Lower leg skin (tissue), 3 donors: ENCODE measurements around the gene CCDC158.
A peak's percentile ranks its signal among the peaks of the same experiment; 100 is the strongest.

ENCODE experiments used
- POLR2A ChIP-seq, 2 donors: fragments of 450-650 bp; IDR thresholded peaks; one replicate each; pipeline ENCODE4 v1.6.1; 2016 to 2017; ENCODE audit warnings: antibody characterized with exemption in 2 of 2, mild to moderate bottlenecking in 1 of 2, moderate library complexity in 1 of 2
- TF ChIP-seq, protein P1 (sequence below), 3 donors: fragments of 450-650 bp; IDR thresholded peaks; one replicate each; pipeline ENCODE4 v1.5.1; 2016; ENCODE audit warnings: antibody characterized with exemption in 3 of 3, mild to moderate bottlenecking in 3 of 3, moderate library complexity in 2 of 3

DNA sequence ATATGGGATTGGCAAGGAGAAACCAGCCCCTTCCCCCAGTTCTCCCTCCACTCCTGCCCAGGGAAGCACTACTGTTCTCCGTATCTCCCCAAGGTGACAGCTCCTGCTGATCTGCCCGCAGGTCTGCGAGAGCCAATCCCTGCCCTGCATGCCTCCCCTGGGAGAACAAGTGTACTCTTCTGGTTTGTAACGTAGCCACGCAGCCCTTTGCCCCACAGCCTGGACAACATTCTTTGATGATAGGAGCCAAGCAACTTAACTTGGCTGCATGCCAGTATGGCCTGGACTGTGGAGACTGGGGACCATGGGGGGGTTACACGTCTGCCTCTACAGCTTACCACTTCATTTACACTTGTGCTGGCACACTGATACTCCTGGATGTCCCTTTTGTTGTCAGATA is 112.4 kb downstream of the CCDC158 start:
- TF ChIP-seq, protein P1, sequence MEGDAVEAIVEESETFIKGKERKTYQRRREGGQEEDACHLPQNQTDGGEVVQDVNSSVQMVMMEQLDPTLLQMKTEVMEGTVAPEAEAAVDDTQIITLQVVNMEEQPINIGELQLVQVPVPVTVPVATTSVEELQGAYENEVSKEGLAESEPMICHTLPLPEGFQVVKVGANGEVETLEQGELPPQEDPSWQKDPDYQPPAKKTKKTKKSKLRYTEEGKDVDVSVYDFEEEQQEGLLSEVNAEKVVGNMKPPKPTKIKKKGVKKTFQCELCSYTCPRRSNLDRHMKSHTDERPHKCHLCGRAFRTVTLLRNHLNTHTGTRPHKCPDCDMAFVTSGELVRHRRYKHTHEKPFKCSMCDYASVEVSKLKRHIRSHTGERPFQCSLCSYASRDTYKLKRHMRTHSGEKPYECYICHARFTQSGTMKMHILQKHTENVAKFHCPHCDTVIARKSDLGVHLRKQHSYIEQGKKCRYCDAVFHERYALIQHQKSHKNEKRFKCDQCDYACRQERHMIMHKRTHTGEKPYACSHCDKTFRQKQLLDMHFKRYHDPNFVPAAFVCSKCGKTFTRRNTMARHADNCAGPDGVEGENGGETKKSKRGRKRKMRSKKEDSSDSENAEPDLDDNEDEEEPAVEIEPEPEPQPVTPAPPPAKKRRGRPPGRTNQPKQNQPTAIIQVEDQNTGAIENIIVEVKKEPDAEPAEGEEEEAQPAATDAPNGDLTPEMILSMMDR (IDR thresholded peaks at IDR 0.05) = peak in 1 of 3 donors; percentile 55
- no peak for TF ChIP-seq POLR2A (IDR thresholded peaks at IDR 0.05)
